HEK293 (cell line): Measurements from ENCODE around the gene JAML.
A peak's percentile ranks its signal among the peaks of the same experiment; 100 is the strongest.

ENCODE experiments used
- CTCF ChIA-PET: fragments of 350-600 bp; formaldehyde crosslinking; extraction: SDS; loops from one replicate; lab custom pipeline; 2021; ENCODE audit warnings: antibody characterized with exemption; lab: Yijun Ruan, JAX
- POLR2A ChIA-PET: fragments of 300-600 bp; formaldehyde crosslinking; extraction: SDS; loops from one replicate; lab custom pipeline; 2020; ENCODE audit warnings: antibody characterized with exemption, inconsistent platforms; lab: Yijun Ruan, JAX
- H3K27ac ChIP-seq: fragments of 200-500 bp; sonication (Bioruptor generic); 2 replicates; pipeline ENCODE4 v1.5.1; 2014; ENCODE audit warnings: low read depth, low read length, control low read depth, inconsistent platforms; ENCODE audit errors: extremely low read depth
- H3K36me3 ChIP-seq, 2 experiments: fragments of 200-500 bp in 1 of 2; sonication (Bioruptor generic) in 1 of 2; 1 replicate in 1 of 2; 2 replicates in 1 of 2; pipeline ENCODE4 v1.5.1; 2014 to 2017; ENCODE audit warnings: inconsistent platforms in 2 of 2, low read length in 2 of 2; ENCODE audit not compliant: control insufficient read depth in 2 of 2, insufficient read depth in 1 of 2
- H3K4me1 ChIP-seq: fragments of 200-500 bp; sonication (Bioruptor generic); 2 replicates; pipeline ENCODE4 v1.5.1; 2014; ENCODE audit warnings: mild to moderate bottlenecking, low read length, inconsistent platforms; ENCODE audit not compliant: control insufficient read depth, insufficient read depth
- H3K4me3 ChIP-seq: 2 replicates; pipeline ENCODE4 v1.5.1; 2011; ENCODE audit warnings: low read depth, mild to moderate bottlenecking, control low read depth, low read length, moderate library complexity
- H3K9me3 ChIP-seq: fragments of 200-500 bp; sonication (Bioruptor generic); 2 replicates; pipeline ENCODE4 v1.5.1; 2014; ENCODE audit warnings: low read depth, low read length, inconsistent platforms; ENCODE audit not compliant: control insufficient read depth, insufficient read depth
- HIC1 ChIP-seq: fragments of 450-650 bp; formaldehyde crosslinking; IDR thresholded peaks from 2 replicates; pipeline ENCODE4 v1.5.1; 2016; ENCODE audit warnings: missing biosample characterization, missing genetic modification characterization
- KLF1 ChIP-seq: fragments of 450-650 bp; formaldehyde crosslinking; IDR thresholded peaks from 2 replicates; pipeline ENCODE4 v1.5.1; 2016; ENCODE audit warnings: missing biosample characterization, missing genetic modification characterization
- PRDM1 ChIP-seq: fragments of 450-650 bp; formaldehyde crosslinking; IDR thresholded peaks from 2 replicates; pipeline ENCODE4; 2016; ENCODE audit warnings: missing biosample characterization, missing genetic modification characterization
- YY2 ChIP-seq: fragments of 450-650 bp; formaldehyde crosslinking; IDR thresholded peaks from 2 replicates; pipeline ENCODE4 v1.5.1; 2016; ENCODE audit warnings: missing biosample characterization, missing genetic modification characterization
- ZBTB10 ChIP-seq: fragments of 450-650 bp; formaldehyde crosslinking; IDR thresholded peaks from 2 replicates; pipeline ENCODE4 v1.5.1; 2016; ENCODE audit warnings: missing biosample characterization, missing genetic modification characterization
- ZBTB49 ChIP-seq: fragments of 450-650 bp; formaldehyde crosslinking; IDR thresholded peaks from 2 replicates; pipeline ENCODE4 v1.5.1; 2016; ENCODE audit warnings: missing biosample characterization, missing genetic modification characterization, low read depth
- ZBTB7A ChIP-seq: fragments of 450-650 bp; formaldehyde crosslinking; IDR thresholded peaks from 2 replicates; pipeline ENCODE4 v1.5.1; 2016; ENCODE audit warnings: low read depth, missing biosample characterization, missing genetic modification characterization
- ZFP37 ChIP-seq: fragments of 450-650 bp; formaldehyde crosslinking; IDR thresholded peaks from 2 replicates; pipeline ENCODE4 v1.5.1; 2016; ENCODE audit warnings: missing biosample characterization, missing genetic modification characterization
- ZIC2 ChIP-seq: fragments of 450-650 bp; formaldehyde crosslinking; IDR thresholded peaks from 2 replicates; pipeline ENCODE4 v1.5.1; 2016; ENCODE audit warnings: missing biosample characterization, missing genetic modification characterization
- ZNF18 ChIP-seq: fragments of 450-650 bp; formaldehyde crosslinking; IDR thresholded peaks from 2 replicates; pipeline ENCODE4 v1.5.1; 2016; ENCODE audit warnings: missing biosample characterization, missing genetic modification characterization
- ZNF600 ChIP-seq: fragments of 450-650 bp; formaldehyde crosslinking; IDR thresholded peaks from 2 replicates; pipeline ENCODE4 v1.5.1; 2016; ENCODE audit warnings: missing biosample characterization, missing genetic modification characterization
- ZNF621 ChIP-seq: fragments of 450-650 bp; formaldehyde crosslinking; IDR thresholded peaks from 2 replicates; pipeline ENCODE4 v1.5.1; 2017; ENCODE audit warnings: missing biosample characterization, missing genetic modification characterization
- ZNF645 ChIP-seq: fragments of 450-650 bp; formaldehyde crosslinking; IDR thresholded peaks from 2 replicates; pipeline ENCODE4; 2016; ENCODE audit warnings: missing biosample characterization, missing genetic modification characterization
- ZNF692 ChIP-seq: fragments of 450-650 bp; formaldehyde crosslinking; IDR thresholded peaks from 2 replicates; pipeline ENCODE4 v1.5.1; 2016; ENCODE audit warnings: missing biosample characterization, missing genetic modification characterization
- ZNF837 ChIP-seq: fragments of 450-650 bp; formaldehyde crosslinking; IDR thresholded peaks from 2 replicates; pipeline ENCODE4 v1.5.1; 2016; ENCODE audit warnings: missing biosample characterization, missing genetic modification characterization
- ZXDB ChIP-seq: fragments of 450-650 bp; formaldehyde crosslinking; IDR thresholded peaks from 2 replicates; pipeline ENCODE4 v1.5.1; 2016; ENCODE audit warnings: missing biosample characterization, missing genetic modification characterization

The JAML gene

GRCh38 chr11:118243161-118243560, 18.4 kb upstream of the JAML start:
- H3K4me1 ChIP-seq, result no peaks in the 10 kb centered on the region
- H3K27ac ChIP-seq, result no peak overlapping the region
- CTCF ChIA-PET, result interaction anchor here (1.2 kb wide), 1 partner anchor 71 kb away, joined by 9 read pairs; no protein-coding TSS in a partner anchor
- no peaks in the 10 kb centered on the region for H3K36me3 ChIP-seq
- no peaks in the 10 kb centered on the region for H3K9me3 ChIP-seq
- POLR2A ChIA-PET, result no interaction called here
- no peak for TF ChIP-seq ZBTB49
- TF ChIP-seq ZNF621 (tag by site-specific recombination), result no peak
- no peak overlapping the region for H3K4me3 ChIP-seq

GRCh38 chr11:118241764-118242098, 16.9 kb upstream of the JAML start:
- ChIA-PET CTCF (interaction anchor here (0.5 to 1.0 kb wide), 3 partner anchors 14 to 215 kb away, joined by 3 to 5 read pairs (median 3); no protein-coding TSS in a partner anchor), POLR2A (interaction anchor here (1.9 kb wide), 1 partner anchor 10 kb away, joined by 12 read pairs; the partner anchor contains the start of gene MPZL3)
- H3K36me3 ChIP-seq, result no peaks in the 10 kb centered on the region
- H3K27ac ChIP-seq, result no peak overlapping the region
- no peaks in the 10 kb centered on the region for H3K9me3 ChIP-seq
- no peaks in the 10 kb centered on the region for H3K4me1 ChIP-seq
- no peak overlapping the region for H3K4me3 ChIP-seq
- TF ChIP-seq KLF1 (tag by site-specific recombination) (no peak), ZFP37 (tag by site-specific recombination) (0 out of 2 replicates have a peak, but pooled peaks have one; percentile 28)

- Histone ChIP-seq H3K4me3 (no peak overlapping the region), H3K27ac (no peak overlapping the region), H3K9me3 (no peaks in the 10 kb centered on the region), H3K36me3 (no peaks in the 10 kb centered on the region), H3K4me1 (no peaks in the 10 kb centered on the region)
- CTCF ChIA-PET, result interaction anchor here (0.5 to 1.0 kb wide), 5 partner anchors 15 to 1043 kb away, joined by 3 to 5 read pairs (median 3); no protein-coding TSS in a partner anchor
- POLR2A ChIA-PET, result interaction anchor here (0.5 to 1.9 kb wide), 2 partner anchors 10 to 362 kb away, joined by 3 to 12 read pairs; partner anchors contain the start of gene MPZL3
- no peak for TF ChIP-seq ZNF837
- TF ChIP-seq ZXDB (tag by site-specific recombination), result 0 out of 2 replicates have a peak, but pooled peaks have one; percentile 45
- TF ChIP-seq HIC1 (tag by site-specific recombination), result no peak
- peak; percentile 45; the same call in 1 of the 2 replicates for TF ChIP-seq ZNF600 (tag by site-specific recombination)
- TF ChIP-seq ZBTB10 (tag by site-specific recombination), result no peak
- TF ChIP-seq PRDM1 (tag by site-specific recombination), result peak; percentile 85
- no peak for TF ChIP-seq ZBTB7A (tag by site-specific recombination)
- no peak for TF ChIP-seq ZIC2
- no peak for TF ChIP-seq ZNF18 (tag by site-specific recombination)
- TF ChIP-seq ZNF692 (tag by site-specific recombination), result peak; percentile 8; the same call in 1 of the 2 replicates
- no peak for TF ChIP-seq YY2 (tag by site-specific recombination)
- TF ChIP-seq ZNF645 (tag by site-specific recombination), result no peak
Observed at GRCh38 chr11:118240999-118241763, 16.4 kb upstream of the JAML start.
